Measurements from ENCODE around the gene TMPRSS15. TPM values are rescaled to one million over a fixed set of nuclear protein-coding genes. Genes with fewer than 3 reads are reported as not detected.

The TMPRSS15 gene
- polyA plus RNA-seq (2013, experiment 1 of 2) = not detected
- not detected for polyA plus RNA-seq (2013, experiment 2 of 2)

DNA sequence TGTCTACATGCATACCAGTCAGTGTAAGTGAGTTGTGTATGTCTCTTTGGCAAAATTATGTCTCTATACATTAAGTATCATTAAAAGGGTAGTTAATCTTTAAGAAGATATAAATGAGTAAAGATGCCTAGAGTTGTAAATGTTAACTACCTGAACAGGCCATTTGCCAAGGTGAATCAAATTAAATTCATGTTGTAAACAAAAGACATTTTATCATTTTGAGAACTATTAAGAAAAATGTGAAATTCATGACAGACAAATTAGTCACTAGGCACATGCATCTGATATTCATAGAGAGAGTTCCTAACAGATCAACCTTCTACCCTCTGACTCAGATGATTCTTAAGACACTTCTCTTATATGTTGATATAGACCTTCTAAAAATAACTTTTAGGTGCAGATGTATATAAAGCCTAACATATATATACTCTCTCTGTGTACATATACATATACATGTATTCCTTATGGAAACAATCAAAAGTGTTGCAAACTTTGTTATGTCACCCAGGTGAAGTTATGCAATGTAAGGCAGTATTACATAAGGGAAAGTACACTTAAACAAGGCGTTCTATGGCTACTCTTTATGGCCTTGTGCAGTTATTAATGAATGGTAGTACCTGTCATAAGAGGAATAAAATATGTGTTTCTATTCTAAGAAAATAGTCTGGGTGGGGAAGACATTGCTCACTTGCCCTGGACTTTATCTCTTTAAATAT is at the start of gene TMPRSS15:
TSS of gene TMPRSS15 (minus strand) at position 51 of the 716 bp plus-strand sequence. CDS start 163 bp downstream, outside the sequence.
- no peak within 1 kb of the TSS for H3K4me3 ChIP-seq (ENCODE audit: insufficient read depth in 1 of 2, low read depth in 1 of 2, low read length in 2 of 2)
- no peak within 1 kb of the TSS for H3K4me2 ChIP-seq (ENCODE audit: low read length, poor library complexity, severe bottlenecking)
- no peaks in the 10 kb centered on the region for H3K36me3 ChIP-seq (ENCODE audit: control insufficient read depth in 1 of 2, insufficient read depth in 2 of 2, low read depth in 1 of 2, low read length in 2 of 2)
- no peak within 1 kb of the TSS for H3K23ac ChIP-seq (ENCODE audit: low read length in 2 of 2)
- no peak within 1 kb of the TSS for H4K91ac ChIP-seq (ENCODE audit: low read length)
- no peak within 1 kb of the TSS for H2BK5ac ChIP-seq (ENCODE audit: low read depth, low read length, poor library complexity, severe bottlenecking)
- H3K27ac ChIP-seq (ENCODE audit: low read length, poor library complexity, severe bottlenecking) = no peak within 1 kb of the TSS
- H2AK5ac ChIP-seq (ENCODE audit: low read length, severe bottlenecking) = no peak within 1 kb of the TSS
- DNase-seq = no peak
- WGBS = 87% methylated on average over 1 of the region's 1 CpG
- no peak within 1 kb of the TSS for H3K18ac ChIP-seq (ENCODE audit: low read depth in 1 of 2, low read length in 2 of 2)
- no peaks in the 10 kb centered on the region for H3K79me1 ChIP-seq (replicated peaks; ENCODE audit: low read length, poor library complexity, severe bottlenecking)
- no peak within 1 kb of the TSS for H4K8ac ChIP-seq (ENCODE audit: low read length)
- H3K4me1 ChIP-seq (ENCODE audit: control insufficient read depth, insufficient read depth, low read depth, low read length) = no peaks in the 10 kb centered on the region
- no peak within 1 kb of the TSS for H3K14ac ChIP-seq (ENCODE audit: low read length in 2 of 2)
- no peak within 1 kb of the TSS for H2BK120ac ChIP-seq (ENCODE audit: low read depth, low read length)
- H2AFZ ChIP-seq (ENCODE audit: low read depth, low read length) = no peak within 1 kb of the TSS
- no peak within 1 kb of the TSS for H3K4ac ChIP-seq (ENCODE audit: low read depth in 1 of 2, low read length in 2 of 2)
- H2BK12ac ChIP-seq (ENCODE audit: low read length in 2 of 2) = no peak within 1 kb of the TSS
- peaks cover 8% of the 10 kb centered on the region for H3K9me3 ChIP-seq (ENCODE audit: control insufficient read depth, low read length)
- H3K9ac ChIP-seq (ENCODE audit: low read length) = no peak within 1 kb of the TSS
- H2BK15ac ChIP-seq (ENCODE audit: low read depth, poor library complexity, severe bottlenecking) = no peak within 1 kb of the TSS
- no peaks in the 10 kb centered on the region for H3K27me3 ChIP-seq (ENCODE audit: control insufficient read depth in 1 of 2, insufficient read depth in 1 of 2, low read length in 2 of 2)

DNA sequence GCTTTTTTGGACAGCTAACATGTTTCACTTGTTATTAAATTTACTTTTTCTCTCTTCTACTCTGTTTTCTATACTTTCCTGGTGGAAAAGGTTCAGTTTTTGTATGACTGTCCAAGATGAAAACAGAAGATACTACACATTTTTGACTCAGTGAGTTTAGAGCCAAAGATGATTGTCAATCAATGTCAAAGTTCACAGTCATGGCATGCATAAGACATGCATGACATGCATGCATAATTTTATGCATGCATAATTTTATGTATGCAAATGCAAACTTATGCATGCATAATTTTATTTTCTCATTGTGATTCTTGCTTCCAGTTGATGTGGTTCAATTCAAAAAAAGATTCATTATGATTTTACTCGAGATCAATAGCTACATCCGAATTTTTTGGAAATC is 48.1 kb upstream of the TMPRSS15 start:
- Histone ChIP-seq H3K27ac (ENCODE audit: low read length, poor library complexity, severe bottlenecking) (no peak overlapping the region), H3K79me1 (replicated peaks; ENCODE audit: low read length, poor library complexity, severe bottlenecking) (no peaks in the 10 kb centered on the region), H3K4ac (ENCODE audit: low read depth in 1 of 2, low read length in 2 of 2) (no peak overlapping the region), H2BK12ac (ENCODE audit: low read length in 2 of 2) (no peak overlapping the region), H3K27me3 (ENCODE audit: control insufficient read depth in 1 of 2, insufficient read depth in 1 of 2, low read length in 2 of 2) (no peaks in the 10 kb centered on the region), H4K91ac (ENCODE audit: low read length) (no peak overlapping the region), H3K23ac (ENCODE audit: low read length in 2 of 2) (no peak overlapping the region), H3K36me3 (ENCODE audit: control insufficient read depth in 1 of 2, insufficient read depth in 2 of 2, low read depth in 1 of 2, low read length in 2 of 2) (no peaks in the 10 kb centered on the region), H2BK120ac (ENCODE audit: low read depth, low read length) (no peak overlapping the region), H2BK15ac (ENCODE audit: low read depth, poor library complexity, severe bottlenecking) (no peak overlapping the region), H3K9ac (ENCODE audit: low read length) (no peak overlapping the region), H3K14ac (ENCODE audit: low read length in 2 of 2) (no peak overlapping the region), H3K4me1 (ENCODE audit: control insufficient read depth, insufficient read depth, low read depth, low read length) (no peaks in the 10 kb centered on the region), H2BK5ac (ENCODE audit: low read depth, low read length, poor library complexity, severe bottlenecking) (no peak overlapping the region), H4K8ac (ENCODE audit: low read length) (no peak overlapping the region), H2AK5ac (ENCODE audit: low read length, severe bottlenecking) (no peak overlapping the region), H3K18ac (ENCODE audit: low read depth in 1 of 2, low read length in 2 of 2) (no peak overlapping the region), H3K9me3 (ENCODE audit: control insufficient read depth, low read length) (no peaks in the 10 kb centered on the region), H2AFZ (ENCODE audit: low read depth, low read length) (no peak overlapping the region), H3K4me3 (ENCODE audit: insufficient read depth in 1 of 2, low read depth in 1 of 2, low read length in 2 of 2) (no peak overlapping the region), H3K4me2 (ENCODE audit: low read length, poor library complexity, severe bottlenecking) (no peak overlapping the region)
- 98% methylated on average over 2 of the region's 2 CpGs for WGBS
- DNase-seq = no peak

DNA sequence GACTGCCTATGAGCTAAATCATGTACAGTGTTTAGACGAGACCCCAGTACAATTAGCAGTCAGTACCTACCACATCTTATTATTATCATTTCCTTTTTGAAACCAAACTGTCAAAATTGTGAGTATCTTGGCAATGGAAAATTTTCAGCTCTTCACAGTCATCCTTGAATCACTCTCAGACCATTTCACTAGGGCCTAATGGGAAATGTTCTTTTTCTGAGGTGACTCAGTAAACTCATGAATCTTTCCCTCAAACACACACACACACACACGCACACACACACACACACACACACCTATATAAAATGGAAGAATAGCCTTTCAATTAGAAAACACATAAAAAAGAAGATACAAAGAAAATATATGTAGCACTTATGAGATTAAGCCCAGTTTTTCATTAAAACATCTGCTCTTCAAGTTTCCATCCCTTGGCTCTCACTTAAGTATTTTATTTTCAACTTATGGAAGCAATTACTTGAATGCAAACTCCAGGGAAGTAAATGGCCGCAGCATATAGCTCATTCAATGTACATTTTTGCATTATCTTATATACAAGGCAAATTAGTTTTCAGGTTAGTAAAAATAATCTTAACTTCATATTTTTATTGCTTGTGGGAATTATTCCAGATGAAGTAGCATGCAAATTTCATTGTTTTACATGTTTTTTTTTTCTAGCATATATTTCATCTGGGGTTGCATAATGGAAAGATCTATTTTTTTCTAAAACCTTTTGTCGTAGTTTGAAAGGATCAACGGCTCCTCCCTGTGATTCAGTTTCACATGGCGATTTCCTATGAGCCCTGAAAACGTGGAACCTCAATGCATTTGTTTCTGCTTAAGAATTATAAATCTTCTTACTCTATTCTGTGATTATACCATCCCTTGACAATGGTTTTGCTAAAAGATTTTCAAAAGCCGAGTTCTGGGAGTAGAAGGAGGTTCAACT is 46.3 kb upstream of the TMPRSS15 start:
- WGBS = 88% methylated on average over 3 of the region's 8 CpGs
- Histone ChIP-seq H2BK12ac (ENCODE audit: low read length in 2 of 2) (no peak overlapping the region), H3K27ac (ENCODE audit: low read length, poor library complexity, severe bottlenecking) (no peak overlapping the region), H2BK5ac (ENCODE audit: low read depth, low read length, poor library complexity, severe bottlenecking) (no peak overlapping the region), H3K4me2 (ENCODE audit: low read length, poor library complexity, severe bottlenecking) (no peak overlapping the region), H2BK120ac (ENCODE audit: low read depth, low read length) (no peak overlapping the region), H4K91ac (ENCODE audit: low read length) (no peak overlapping the region), H3K4ac (ENCODE audit: low read depth in 1 of 2, low read length in 2 of 2) (no peak overlapping the region), H3K18ac (ENCODE audit: low read depth in 1 of 2, low read length in 2 of 2) (no peak overlapping the region), H3K9ac (ENCODE audit: low read length) (peak overlapping the region; percentile 73), H2AFZ (ENCODE audit: low read depth, low read length) (no peak overlapping the region), H3K14ac (ENCODE audit: low read length in 2 of 2) (no peak overlapping the region), H2AK5ac (ENCODE audit: low read length, severe bottlenecking) (no peak overlapping the region), H3K36me3 (ENCODE audit: control insufficient read depth in 1 of 2, insufficient read depth in 2 of 2, low read depth in 1 of 2, low read length in 2 of 2) (no peaks in the 10 kb centered on the region), H4K8ac (ENCODE audit: low read length) (no peak overlapping the region), H3K4me3 (ENCODE audit: insufficient read depth in 1 of 2, low read depth in 1 of 2, low read length in 2 of 2) (peak overlapping the region in 1 of 2 experiments; percentile 6), H2BK15ac (ENCODE audit: low read depth, poor library complexity, severe bottlenecking) (no peak overlapping the region), H3K9me3 (ENCODE audit: control insufficient read depth, low read length) (peaks cover 4% of the 10 kb centered on the region), H3K4me1 (ENCODE audit: control insufficient read depth, insufficient read depth, low read depth, low read length) (no peaks in the 10 kb centered on the region), H3K79me1 (replicated peaks; ENCODE audit: low read length, poor library complexity, severe bottlenecking) (no peaks in the 10 kb centered on the region), H3K27me3 (ENCODE audit: control insufficient read depth in 1 of 2, insufficient read depth in 1 of 2, low read length in 2 of 2) (no peaks in the 10 kb centered on the region), H3K23ac (ENCODE audit: low read length in 2 of 2) (no peak overlapping the region)
- no peak for DNase-seq

DNA sequence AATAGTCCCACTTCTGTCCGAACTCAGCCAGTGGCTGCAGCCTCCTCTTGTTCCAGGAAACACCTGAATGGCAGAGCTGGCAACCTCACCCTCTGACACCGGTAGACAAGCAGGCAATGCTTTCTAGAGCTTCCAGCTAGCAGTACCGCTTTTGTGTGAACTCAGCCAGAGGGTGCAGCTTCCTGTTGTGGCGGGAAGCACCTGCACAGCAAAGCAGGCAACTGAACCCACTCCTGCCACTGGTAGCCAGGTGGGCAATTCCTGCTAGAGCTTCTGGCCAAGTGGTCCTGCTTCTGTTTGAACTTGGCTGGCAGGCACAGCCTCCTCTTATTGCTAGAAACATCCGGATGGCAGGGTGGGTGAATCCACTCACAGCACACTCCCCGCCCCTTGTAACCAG is 40.1 kb upstream of the TMPRSS15 start:
- H3K4me1 ChIP-seq (ENCODE audit: control insufficient read depth, insufficient read depth, low read depth, low read length) = no peaks in the 10 kb centered on the region
- no peak overlapping the region for H3K18ac ChIP-seq (ENCODE audit: low read depth in 1 of 2, low read length in 2 of 2)
- no peak overlapping the region for H2BK15ac ChIP-seq (ENCODE audit: low read depth, poor library complexity, severe bottlenecking)
- no peaks in the 10 kb centered on the region for H3K79me1 ChIP-seq (replicated peaks; ENCODE audit: low read length, poor library complexity, severe bottlenecking)
- DNase-seq = no peak
- H3K9ac ChIP-seq (ENCODE audit: low read length) = no peak overlapping the region
- H3K9me3 ChIP-seq (ENCODE audit: control insufficient read depth, low read length) = peaks cover 4% of the 10 kb centered on the region
- H4K8ac ChIP-seq (ENCODE audit: low read length) = no peak overlapping the region
- no peak overlapping the region for H3K4me2 ChIP-seq (ENCODE audit: low read length, poor library complexity, severe bottlenecking)
- H2BK120ac ChIP-seq (ENCODE audit: low read depth, low read length) = no peak overlapping the region
- no peak overlapping the region for H2AFZ ChIP-seq (ENCODE audit: low read depth, low read length)
- H3K23ac ChIP-seq (ENCODE audit: low read length in 2 of 2) = no peak overlapping the region
- no peaks in the 10 kb centered on the region for H3K27me3 ChIP-seq (ENCODE audit: control insufficient read depth in 1 of 2, insufficient read depth in 1 of 2, low read length in 2 of 2)
- H3K27ac ChIP-seq (ENCODE audit: low read length, poor library complexity, severe bottlenecking) = no peak overlapping the region
- no peak overlapping the region for H4K91ac ChIP-seq (ENCODE audit: low read length)
- no peak overlapping the region for H3K4ac ChIP-seq (ENCODE audit: low read depth in 1 of 2, low read length in 2 of 2)
- H3K36me3 ChIP-seq (ENCODE audit: control insufficient read depth in 1 of 2, insufficient read depth in 2 of 2, low read depth in 1 of 2, low read length in 2 of 2) = no peaks in the 10 kb centered on the region
- no peak overlapping the region for H3K14ac ChIP-seq (ENCODE audit: low read length in 2 of 2)
- H3K4me3 ChIP-seq (ENCODE audit: insufficient read depth in 1 of 2, low read depth in 1 of 2, low read length in 2 of 2) = no peak overlapping the region
- 89% methylated on average over 6 of the region's 6 CpGs for WGBS
- H2BK5ac ChIP-seq (ENCODE audit: low read depth, low read length, poor library complexity, severe bottlenecking) = no peak overlapping the region
- no peak overlapping the region for H2BK12ac ChIP-seq (ENCODE audit: low read length in 2 of 2)
- H2AK5ac ChIP-seq (ENCODE audit: low read length, severe bottlenecking) = no peak overlapping the region
